Body of pancreas (tissue), 4 donors: ENCODE measurements around the gene SIGLEC11. TPM values are rescaled to one million over a fixed set of nuclear protein-coding genes. Genes with fewer than 3 reads are reported as not detected.

Source experiments
- ATAC-seq: fragments of 150-250 bp; one replicate; pipeline ENCODE4 v1.9.1; 2016
- DNase-seq, 4 donors: peaks; one replicate each; pipeline ENCODE4 v3.0.0-alpha.2; 2019
- H3K27ac ChIP-seq, 4 donors: fragments of 200-600 bp; sonication (generic); 1 replicate in 3 of 4; 2 replicates in 1 of 4; pipeline versions ENCODE4 v1.5.1 to v1.6.1; 2016 to 2019; ENCODE audit warnings: mild to moderate bottlenecking in 1 of 4, mixed read lengths in 1 of 4, moderate library complexity in 1 of 4
- H3K27me3 ChIP-seq, 2 donors: fragments of 200-600 bp; sonication (generic); one replicate each; pipeline ENCODE4 v1.6.0; 2016; ENCODE audit warnings: mild to moderate bottlenecking in 1 of 2
- H3K36me3 ChIP-seq, 2 donors: fragments of 200-600 bp; sonication (generic); replicated peaks in 1 of 2; 2 replicates each; pipeline ENCODE4 v1.5.1; 2016; ENCODE audit warnings: low read depth in 2 of 2; ENCODE audit not compliant: insufficient read depth in 1 of 2
- H3K4me1 ChIP-seq: fragments of 200-600 bp; sonication (generic); one replicate; pipeline ENCODE4 v1.6.0; 2016
- H3K4me3 ChIP-seq, 2 donors: fragments of 200-600 bp; sonication (generic); 1 replicate in 1 of 2; 2 replicates in 1 of 2; pipeline ENCODE4 v1.5.1; 2016 to 2019
- H3K9me3 ChIP-seq, 3 donors: fragments of 200-600 bp; sonication (generic); 1 replicate in 2 of 3; 2 replicates in 1 of 3; pipeline ENCODE4 v1.5.1; 2016
- POLR2A ChIP-seq, 3 donors: fragments of 450-650 bp; IDR thresholded peaks; one replicate each; pipeline ENCODE4 v1.6.1; 2016; ENCODE audit warnings: antibody characterized with exemption in 3 of 3, mild to moderate bottlenecking in 2 of 3
- WGBS, 2 donors: methylation state at CpG; one replicate each; pipeline ENCODE4 v1.1.5; 2017; 5-methylcytosine and 5-hydroxymethylcytosine counted together
- intact Hi-C: fragments of 100-400 bp; cut with DNase I; formaldehyde crosslinking; loops from one replicate; pipeline ENCODE4 v1.15.1; 2023
- total RNA-seq, 2 donors: library from RNA; depleted of rRNA; stranded (reverse); fragments of >200 nt; gene quantifications; one replicate each; pipeline ENCODE4 v1.1.0, GENCODE V29; 2016
- TF ChIP-seq, protein P1 (sequence below), 7 experiments: fragments of 450-650 bp in 4 of 7; fragments of 200-600 bp in 3 of 7; sonication (generic) in 3 of 7; IDR thresholded peaks; one replicate each; pipeline ENCODE4 v1.5.1; 2016 to 2019; ENCODE audit warnings: antibody characterized with exemption in 7 of 7

Gene SIGLEC11
- total RNA-seq, 2 donors from 2014 or later, result 1.3 to 12.5 TPM

GRCh38 chr19:50003810-50004419 lies 42.9 kb upstream of the SIGLEC11 start:
- WGBS, 2 donors, result 82% methylated on average over 10 to 11 of the region's 11 CpGs
- no peak overlapping the region for H3K27ac ChIP-seq
- H3K36me3 ChIP-seq, result peaks cover 0 to 30% of the 10 kb centered on the region in 2 donors
- intact Hi-C loops, result no loop called here
- no peaks in the 10 kb centered on the region for H3K4me1 ChIP-seq
- ATAC-seq (peak; percentile 46), DNase-seq (peak in 3 of 4 donors; percentile 19 to 50 (median 27))
- H3K27me3 ChIP-seq, result no peaks in the 10 kb centered on the region
- H3K9me3 ChIP-seq, result no peaks in the 10 kb centered on the region
- TF ChIP-seq, protein P1, sequence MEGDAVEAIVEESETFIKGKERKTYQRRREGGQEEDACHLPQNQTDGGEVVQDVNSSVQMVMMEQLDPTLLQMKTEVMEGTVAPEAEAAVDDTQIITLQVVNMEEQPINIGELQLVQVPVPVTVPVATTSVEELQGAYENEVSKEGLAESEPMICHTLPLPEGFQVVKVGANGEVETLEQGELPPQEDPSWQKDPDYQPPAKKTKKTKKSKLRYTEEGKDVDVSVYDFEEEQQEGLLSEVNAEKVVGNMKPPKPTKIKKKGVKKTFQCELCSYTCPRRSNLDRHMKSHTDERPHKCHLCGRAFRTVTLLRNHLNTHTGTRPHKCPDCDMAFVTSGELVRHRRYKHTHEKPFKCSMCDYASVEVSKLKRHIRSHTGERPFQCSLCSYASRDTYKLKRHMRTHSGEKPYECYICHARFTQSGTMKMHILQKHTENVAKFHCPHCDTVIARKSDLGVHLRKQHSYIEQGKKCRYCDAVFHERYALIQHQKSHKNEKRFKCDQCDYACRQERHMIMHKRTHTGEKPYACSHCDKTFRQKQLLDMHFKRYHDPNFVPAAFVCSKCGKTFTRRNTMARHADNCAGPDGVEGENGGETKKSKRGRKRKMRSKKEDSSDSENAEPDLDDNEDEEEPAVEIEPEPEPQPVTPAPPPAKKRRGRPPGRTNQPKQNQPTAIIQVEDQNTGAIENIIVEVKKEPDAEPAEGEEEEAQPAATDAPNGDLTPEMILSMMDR (IDR thresholded peaks at IDR 0.05), result no peak
- no peak for TF ChIP-seq POLR2A (IDR thresholded peaks at IDR 0.05)
- H3K4me3 ChIP-seq, result no peak overlapping the region

DNA sequence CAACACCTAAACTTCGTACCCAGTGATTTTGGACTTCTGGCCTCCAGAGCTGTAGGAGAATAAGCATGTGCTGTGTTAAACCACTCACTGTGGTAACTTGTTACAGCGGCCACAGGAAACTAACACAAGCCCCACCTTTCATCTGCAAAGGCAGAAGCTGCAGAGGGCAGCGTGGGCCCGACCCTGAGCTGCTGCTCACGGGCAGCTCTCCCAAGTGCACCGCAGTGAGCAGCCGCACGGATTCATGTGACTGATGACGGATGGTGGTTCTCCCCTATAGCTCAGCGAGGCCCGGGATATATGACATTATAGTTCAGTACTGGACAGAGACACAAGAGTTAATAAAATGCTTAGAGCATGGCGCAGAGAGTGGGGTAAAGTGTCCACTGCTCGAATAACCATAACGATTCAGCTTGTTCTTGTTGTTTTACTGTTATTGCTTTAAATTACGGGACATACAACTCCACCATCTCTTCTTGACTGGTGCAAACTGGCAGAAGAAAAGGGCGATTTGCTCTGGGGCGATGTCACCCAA lies 42.3 kb upstream of the SIGLEC11 start:
- WGBS, 2 donors, result 88 to 93% methylated on average over 13 to 17 of the region's 17 CpGs
- TF ChIP-seq, protein P1 (IDR thresholded peaks at IDR 0.05), result no peak
- no peak for TF ChIP-seq POLR2A (IDR thresholded peaks at IDR 0.05)
- no peaks in the 10 kb centered on the region for H3K9me3 ChIP-seq
- H3K4me3 ChIP-seq, result no peak overlapping the region
- no peak overlapping the region for H3K27ac ChIP-seq
- H3K27me3 ChIP-seq, result no peaks in the 10 kb centered on the region
- no peak for DNase-seq
- no peak for ATAC-seq
- H3K36me3 ChIP-seq, result peaks cover 0 to 27% of the 10 kb centered on the region in 2 donors
- no peaks in the 10 kb centered on the region for H3K4me1 ChIP-seq
- intact Hi-C loops, result no loop called here

- H3K4me3 ChIP-seq, result no peak overlapping the region
- ATAC-seq (no peak), DNase-seq (no peak)
- intact Hi-C loops, result no loop called here
- TF ChIP-seq, protein P1 (IDR thresholded peaks at IDR 0.05), result no peak
- no peak for TF ChIP-seq POLR2A (IDR thresholded peaks at IDR 0.05)
- no peak overlapping the region for H3K27ac ChIP-seq
- H3K4me1 ChIP-seq, result no peaks in the 10 kb centered on the region
- no peaks in the 10 kb centered on the region for H3K27me3 ChIP-seq
- WGBS, 2 donors, result 90 to 94% methylated on average over 4 to 6 of the region's 6 CpGs
- H3K9me3 ChIP-seq, result no peaks in the 10 kb centered on the region
- peaks cover 0 to 26% of the 10 kb centered on the region in 2 donors for H3K36me3 ChIP-seq
Measured at GRCh38 chr19:50002386-50002960, 41.5 kb upstream of the SIGLEC11 start.

DNA sequence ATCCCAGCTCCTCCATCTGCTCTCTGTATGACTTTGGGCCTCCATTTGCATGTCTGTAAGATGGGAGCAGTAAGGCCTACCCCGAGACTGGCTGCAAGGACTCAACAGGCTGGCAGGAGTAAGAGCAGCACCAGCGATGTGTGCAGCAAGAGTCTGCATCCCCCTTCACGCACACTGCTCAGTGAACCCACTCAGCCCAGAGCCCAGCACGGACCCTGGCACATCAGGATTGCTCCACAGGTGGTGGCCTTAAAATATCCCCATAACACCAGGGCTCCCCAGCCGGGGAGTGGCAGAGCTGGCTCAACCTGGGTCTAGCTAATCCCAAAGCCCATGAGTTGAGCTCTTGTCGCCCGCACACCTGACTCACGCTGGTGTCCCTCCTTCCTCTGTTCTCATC lies 40.8 kb upstream of the SIGLEC11 start:
- 82 to 98% methylated on average over 8 of the region's 8 CpGs for WGBS, 2 donors
- no peak for DNase-seq
- Histone ChIP-seq H3K9me3 (no peaks in the 10 kb centered on the region), H3K36me3 (peaks cover 0 to 19% of the 10 kb centered on the region in 2 donors), H3K4me3 (no peak overlapping the region), H3K4me1 (no peaks in the 10 kb centered on the region), H3K27me3 (no peaks in the 10 kb centered on the region), H3K27ac (no peak overlapping the region)
- TF ChIP-seq, protein P1 (IDR thresholded peaks at IDR 0.05), result no peak
- no peak for TF ChIP-seq POLR2A (IDR thresholded peaks at IDR 0.05)
- intact Hi-C loops, result no loop called here
- ATAC-seq, result no peak
